Astrocyte (in vitro differentiated cells and primary cell): ENCODE data around the gene MPV17.
"Not testable (repeated sequence)": the region's sequence is repeated elsewhere in the genome, so short reads cannot be mapped to it uniquely, and the experiment has no call there.

Source experiments
- EZH2 ChIP-seq: IDR thresholded peaks from 2 replicates; pipeline ENCODE4 v1.6.1; 2012; ENCODE audit warnings: mild to moderate bottlenecking, low read length, inconsistent platforms; ENCODE audit not compliant: insufficient read depth
- TF ChIP-seq, protein P1 (sequence below): IDR thresholded peaks from 2 replicates; pipeline ENCODE4 v1.5.1; 2011; ENCODE audit warnings: low read depth, mild to moderate bottlenecking, inconsistent platforms, low read length, moderate library complexity; ENCODE audit not compliant: insufficient read depth

GRCh38 chr2:27353386-27353761 is 30.5 kb upstream of the MPV17 start:
- TF ChIP-seq, protein P1, sequence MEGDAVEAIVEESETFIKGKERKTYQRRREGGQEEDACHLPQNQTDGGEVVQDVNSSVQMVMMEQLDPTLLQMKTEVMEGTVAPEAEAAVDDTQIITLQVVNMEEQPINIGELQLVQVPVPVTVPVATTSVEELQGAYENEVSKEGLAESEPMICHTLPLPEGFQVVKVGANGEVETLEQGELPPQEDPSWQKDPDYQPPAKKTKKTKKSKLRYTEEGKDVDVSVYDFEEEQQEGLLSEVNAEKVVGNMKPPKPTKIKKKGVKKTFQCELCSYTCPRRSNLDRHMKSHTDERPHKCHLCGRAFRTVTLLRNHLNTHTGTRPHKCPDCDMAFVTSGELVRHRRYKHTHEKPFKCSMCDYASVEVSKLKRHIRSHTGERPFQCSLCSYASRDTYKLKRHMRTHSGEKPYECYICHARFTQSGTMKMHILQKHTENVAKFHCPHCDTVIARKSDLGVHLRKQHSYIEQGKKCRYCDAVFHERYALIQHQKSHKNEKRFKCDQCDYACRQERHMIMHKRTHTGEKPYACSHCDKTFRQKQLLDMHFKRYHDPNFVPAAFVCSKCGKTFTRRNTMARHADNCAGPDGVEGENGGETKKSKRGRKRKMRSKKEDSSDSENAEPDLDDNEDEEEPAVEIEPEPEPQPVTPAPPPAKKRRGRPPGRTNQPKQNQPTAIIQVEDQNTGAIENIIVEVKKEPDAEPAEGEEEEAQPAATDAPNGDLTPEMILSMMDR, result not testable (repeated sequence)
- not testable (repeated sequence) for TF ChIP-seq EZH2
